Esophagus mucosa (tissue), 1 donor: Measurements from ENCODE around the gene DNAJC8. TPM values are rescaled to one million over a fixed set of nuclear protein-coding genes. Genes with fewer than 3 reads are reported as not detected.
A peak's percentile ranks its signal among the peaks of the same experiment; 100 is the strongest.

Source experiments
- ATAC-seq: fragments of 200-7000 bp; cut with Tn5 transposase; one replicate; pipeline ENCODE4 v1.9.1; 2020
- total RNA-seq: library from RNA; stranded (reverse); gene quantifications from one replicate; pipeline ENCODE4 v1.2.4, GENCODE V29; 2023
- donor health status: DM: yes; HTN: yes; CAD: no.

Gene DNAJC8, protein sequence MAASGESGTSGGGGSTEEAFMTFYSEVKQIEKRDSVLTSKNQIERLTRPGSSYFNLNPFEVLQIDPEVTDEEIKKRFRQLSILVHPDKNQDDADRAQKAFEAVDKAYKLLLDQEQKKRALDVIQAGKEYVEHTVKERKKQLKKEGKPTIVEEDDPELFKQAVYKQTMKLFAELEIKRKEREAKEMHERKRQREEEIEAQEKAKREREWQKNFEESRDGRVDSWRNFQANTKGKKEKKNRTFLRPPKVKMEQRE
- 45.8 TPM for total RNA-seq

DNA sequence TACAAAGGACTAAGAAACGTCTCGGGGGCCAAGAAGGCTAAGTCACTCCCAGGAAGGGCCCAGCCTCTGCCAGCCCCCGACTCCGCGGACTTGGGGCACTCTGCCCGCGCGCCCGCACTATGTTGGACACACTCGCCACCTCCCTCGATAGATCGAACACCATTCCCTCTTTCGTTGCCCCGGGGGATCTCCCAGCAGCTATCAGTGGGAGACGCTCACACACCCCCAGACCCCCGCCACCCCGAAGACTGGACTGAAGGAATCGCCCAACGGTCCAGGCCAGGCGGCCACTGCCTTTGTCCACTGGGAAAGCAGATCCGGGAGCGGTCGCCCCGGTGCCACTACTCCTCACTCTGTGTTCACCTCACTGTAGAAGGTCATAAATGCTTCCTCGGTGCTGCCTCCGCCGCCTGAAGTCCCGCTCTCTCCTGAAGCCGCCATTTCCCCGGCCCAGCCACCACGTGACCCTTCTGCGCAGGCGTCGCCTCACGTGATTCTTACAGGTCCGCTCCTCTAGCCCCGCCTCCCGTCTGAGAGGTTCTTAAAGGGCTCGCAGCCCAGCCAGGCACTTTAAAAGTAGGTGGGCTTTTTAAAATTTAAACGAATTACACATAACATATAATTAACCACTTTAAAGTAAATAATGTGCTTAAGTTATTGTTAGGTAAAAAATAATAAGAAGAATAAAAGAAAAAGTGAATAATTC, at the start of gene DNAJC8:
TSS of gene DNAJC8 (minus strand) at position 472 of the 706 bp plus-strand sequence. CDS start at position 441, 31 bp downstream.
- peak; percentile 76 for ATAC-seq

DNA sequence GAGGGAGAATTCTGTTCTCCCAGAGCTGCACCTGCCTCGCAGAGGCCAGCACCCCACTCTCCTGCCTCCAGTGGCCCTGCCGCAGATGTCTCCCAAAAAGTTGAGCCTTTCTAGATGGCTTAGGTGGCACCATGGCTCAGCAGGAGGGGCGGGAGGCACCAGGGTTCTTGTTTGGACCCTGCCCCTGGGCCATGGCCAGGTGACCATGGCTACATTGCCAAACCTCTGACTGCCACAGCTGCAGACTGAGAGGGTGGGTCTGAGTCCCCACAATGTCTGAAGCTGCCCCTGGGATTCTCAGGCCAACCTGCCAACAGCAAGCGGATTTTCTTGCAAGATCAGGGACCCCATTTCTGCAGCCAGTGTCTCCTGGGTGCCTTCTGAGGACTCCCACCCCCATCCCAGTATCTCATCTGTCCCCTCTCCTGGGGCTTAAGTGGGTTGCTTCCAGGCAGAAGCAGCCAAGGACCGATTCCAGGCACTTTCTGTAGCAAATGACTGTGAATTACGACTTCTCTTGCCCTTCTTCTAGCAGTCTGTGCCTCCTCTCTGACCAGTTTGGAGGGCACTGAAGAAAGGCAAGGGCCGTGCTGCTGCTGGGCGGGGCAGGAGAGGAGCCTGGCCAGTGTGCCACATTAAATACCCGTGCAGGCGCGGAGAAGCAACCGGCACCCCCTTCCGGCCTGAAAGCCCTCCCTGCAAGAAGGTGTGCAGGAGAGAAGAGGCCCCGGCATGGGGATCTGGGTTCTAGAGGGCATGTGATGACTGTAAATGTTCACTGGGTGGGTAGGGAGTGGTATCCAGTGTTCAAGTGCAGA, 49.0 kb upstream of the DNAJC8 start:
- ATAC-seq: no peak

DNA sequence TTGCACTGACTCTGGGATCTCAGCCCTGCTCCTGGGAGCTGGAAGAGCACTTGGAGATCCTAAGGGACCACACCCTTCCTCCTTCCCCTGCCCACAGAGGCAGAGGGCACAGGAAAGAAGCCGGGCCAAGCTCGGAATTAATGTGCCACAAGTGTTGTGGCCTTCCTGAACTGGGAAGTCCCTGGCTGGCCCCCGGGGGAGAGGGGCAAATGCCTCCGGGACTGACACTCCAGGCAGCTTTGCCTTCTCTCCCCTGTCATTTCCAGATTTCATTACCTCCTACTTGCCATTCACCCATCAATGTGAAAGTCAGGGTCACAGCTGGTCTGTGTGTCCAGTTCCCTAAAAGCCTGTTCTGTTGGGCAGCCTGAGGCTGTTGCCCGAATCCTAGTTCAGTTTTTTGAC, 48.1 kb upstream of the DNAJC8 start:
- ATAC-seq: no peak

DNA sequence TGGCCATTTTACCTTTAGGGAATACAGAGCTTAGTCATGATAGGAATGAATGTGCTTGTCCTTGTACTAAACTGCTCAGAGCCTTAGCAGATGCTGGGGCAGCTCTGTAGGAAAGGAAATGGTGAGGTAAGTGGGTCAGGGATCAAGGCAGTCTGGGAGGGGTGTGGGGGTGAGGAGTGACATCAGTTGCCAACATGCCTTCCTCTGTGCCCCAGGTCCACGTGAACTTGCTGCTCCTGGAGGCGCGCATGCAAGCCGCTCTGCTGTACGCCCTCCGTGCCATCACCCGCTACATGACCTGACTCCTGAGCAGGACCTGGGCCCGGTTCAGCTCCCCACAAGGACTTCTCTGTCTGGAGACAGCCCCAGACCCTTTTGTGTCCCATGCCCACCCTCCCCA, 47.7 kb upstream of the DNAJC8 start:
- no peak for ATAC-seq

DNA sequence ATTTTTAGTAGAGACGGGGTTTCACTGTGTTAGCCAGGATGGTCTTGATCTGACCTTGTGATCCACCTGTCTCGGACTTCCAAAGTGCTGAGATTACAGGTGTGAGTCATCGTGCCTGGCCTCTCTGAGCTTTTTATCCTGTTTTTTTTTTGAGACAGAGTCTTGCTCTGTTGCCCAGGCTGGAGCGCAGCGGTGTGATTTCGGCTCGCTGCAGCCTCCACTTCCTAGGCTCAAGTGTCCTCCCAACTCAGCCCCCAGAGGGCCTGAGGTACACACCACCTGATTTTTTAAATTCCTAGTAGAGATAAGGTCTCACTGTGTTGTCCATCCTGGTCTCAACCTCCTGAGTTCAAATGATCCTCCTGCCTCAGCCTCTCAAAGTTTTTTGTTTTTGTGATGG, 46.9 kb upstream of the DNAJC8 start:
- no peak for ATAC-seq

DNA sequence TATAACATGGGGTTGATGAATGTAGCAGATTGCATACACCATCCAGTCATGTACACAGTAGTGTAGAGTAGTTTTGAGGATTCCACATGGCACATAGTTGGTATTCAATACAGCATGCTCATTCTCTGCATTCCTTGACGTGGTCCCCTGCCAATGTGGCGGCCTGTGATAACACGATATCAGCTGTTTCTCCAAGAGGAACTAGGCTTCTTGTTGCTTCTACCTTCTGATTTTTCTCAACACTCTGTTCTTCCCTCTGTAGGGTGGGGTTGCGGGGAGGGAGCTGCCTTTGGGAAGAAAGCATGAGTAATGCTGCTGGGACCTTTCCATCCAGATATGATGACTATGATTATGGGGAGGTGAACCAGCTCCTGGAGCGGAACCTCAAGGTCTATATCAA, 45.9 kb upstream of the DNAJC8 start:
- ATAC-seq: no peak

DNA sequence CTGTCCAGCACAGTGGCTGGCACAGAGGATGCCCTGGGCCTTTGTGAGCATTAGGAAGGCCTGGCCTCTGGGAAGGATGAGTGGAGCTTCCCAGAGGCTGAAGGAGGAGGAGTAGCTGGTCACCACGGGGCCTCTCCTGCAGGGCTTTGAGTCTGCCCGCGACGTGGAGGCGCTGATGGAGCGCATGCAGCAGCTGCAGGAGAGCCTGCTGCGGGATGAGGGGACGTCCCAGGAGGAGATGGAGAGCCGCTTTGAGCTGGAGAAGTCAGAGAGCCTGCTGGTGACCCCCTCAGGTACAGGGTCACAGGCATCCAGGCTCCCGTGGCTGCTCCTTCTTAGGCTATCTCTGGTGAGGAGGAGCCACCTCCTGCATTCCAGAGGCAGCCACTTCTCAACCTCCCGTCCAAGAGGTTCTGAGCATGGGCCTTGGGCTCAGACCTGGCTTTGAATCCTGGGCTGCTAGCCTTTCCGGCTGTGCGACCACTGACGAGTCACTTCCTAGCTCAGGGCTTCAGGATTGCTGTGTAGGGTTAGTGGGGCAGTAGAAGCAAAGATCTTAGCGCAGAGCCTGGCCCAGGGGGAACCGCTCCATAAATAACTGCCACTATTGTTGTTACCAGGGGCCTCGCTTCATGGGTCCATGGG, 40.5 kb upstream of the DNAJC8 start:
- ATAC-seq: peak; percentile 24

DNA sequence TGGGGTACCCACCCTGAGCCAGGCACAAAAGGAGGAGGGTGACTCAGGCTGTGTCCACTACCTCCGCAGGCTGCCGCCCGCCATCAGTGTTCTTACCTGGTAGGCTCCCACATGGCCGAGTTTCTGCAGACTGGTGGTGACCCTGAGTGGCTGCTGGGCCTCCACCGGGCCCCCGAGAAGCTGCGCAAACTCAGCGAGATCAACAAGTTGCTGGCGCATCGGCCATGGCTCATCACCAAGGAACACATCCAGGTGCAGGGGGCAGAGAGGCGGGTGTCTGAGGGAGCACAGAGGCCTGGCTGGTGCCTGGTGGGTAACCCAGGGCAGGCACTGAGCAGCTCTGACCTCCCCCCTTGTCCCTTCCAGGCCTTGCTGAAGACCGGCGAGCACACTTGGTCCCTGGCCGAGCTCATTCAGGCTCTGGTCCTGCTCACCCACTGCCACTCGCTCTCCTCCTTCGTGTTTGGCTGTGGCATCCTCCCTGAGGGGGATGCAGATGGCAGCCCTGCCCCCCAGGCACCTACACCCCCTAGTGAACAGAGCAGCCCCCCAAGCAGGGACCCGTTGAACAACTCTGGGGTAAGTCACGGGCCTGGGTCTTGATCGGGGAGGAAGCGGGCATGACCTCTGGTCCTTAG, 39.5 kb upstream of the DNAJC8 start:
- no peak for ATAC-seq

DNA sequence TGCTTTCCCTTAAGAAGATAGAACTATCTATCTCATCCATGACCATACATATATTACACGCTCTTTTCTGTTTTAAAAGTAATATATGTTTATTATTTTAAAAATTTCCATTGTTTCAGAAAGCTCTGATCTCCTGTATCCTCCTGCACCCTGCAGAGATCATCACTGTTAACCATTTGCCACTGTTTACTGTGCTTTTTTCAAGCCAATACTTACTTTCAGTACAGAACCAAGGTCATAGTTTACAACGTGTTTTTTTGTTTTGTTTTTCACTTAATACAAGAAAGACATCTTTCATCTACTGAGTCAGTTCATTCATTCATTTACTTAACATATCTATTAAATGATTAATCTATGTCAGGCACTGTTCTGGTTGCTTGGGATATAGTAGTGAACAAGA, 36.7 kb upstream of the DNAJC8 start:
- ATAC-seq: no peak

DNA sequence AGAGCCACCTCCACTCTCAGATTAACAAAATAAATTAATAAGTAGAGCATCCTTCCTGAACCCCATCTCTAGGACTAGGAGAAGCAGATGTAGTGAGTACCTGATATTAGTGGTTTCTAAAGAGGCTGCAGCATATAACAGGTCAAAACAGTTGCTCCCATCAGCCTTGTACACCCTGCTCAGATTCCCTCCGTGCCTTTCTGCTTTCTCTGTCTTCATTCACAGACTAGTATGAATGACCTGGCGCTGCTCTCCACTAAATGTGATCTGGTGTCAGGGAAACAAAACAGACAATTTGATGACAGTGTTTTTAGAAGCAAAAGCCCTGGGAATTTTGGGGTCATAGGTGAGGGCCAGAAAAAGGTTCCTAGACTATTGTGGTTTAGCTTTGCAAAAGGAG, 34.8 kb upstream of the DNAJC8 start:
- ATAC-seq: no peak

DNA sequence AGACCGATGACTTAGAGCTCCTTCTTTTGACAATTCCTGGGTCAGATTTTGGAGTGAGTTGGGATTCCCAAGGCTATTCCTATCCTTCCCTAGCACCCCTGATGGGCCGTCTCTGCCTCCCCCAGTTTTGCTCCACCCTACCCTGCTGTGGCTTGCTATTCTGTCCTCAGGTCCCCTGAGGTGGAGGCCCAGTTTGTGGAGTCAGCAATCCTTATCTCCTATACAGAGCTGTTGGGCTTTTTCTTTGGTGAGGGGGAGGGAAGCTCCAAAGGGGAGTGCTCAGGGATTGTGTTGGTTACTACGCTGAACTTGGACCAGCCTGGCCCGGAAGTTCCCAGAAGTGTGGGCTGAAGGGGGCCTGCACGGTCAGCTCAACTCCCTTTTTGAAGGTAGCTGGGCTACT, 34.1 kb upstream of the DNAJC8 start:
- ATAC-seq: no peak

DNA sequence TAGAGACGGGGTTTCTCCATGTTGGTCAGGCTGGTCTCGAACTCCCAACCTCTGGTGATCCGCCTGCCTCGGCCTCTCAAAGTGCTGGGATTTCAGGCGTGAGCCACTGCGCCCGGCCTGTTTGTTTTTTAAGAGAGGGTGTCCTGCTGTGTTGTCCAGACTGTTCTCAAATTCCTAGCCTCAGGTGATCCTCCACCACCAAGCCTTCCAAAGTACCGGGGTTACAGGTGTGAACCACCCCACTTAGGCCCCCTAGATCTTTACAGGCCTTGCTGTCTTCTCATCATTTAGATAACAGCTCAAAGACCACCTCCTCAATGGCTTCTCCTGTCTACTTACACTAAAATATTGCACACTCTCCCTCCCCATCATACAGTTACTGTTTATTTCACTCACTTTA, 32.7 kb upstream of the DNAJC8 start:
- no peak for ATAC-seq

DNA sequence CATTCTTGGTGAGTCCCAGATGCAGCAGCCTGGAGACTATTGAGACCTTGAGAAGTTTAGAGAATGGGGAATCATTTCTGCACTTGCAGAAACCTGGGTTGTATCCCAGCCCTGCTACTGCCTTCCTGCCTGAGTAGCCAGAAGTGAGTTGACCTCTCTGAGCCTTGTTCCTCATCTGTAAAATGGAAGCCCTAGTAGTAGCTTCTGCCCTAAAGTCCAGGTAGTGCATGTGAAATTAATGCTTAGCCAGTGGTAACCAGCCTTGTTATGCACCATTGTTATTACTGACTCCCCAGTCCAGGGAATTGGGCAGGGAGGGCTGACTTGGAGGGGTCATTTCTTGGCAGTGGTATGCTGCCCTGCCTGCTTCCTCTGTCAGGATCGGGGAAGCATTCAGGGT, 32.1 kb upstream of the DNAJC8 start:
- no peak for ATAC-seq

DNA sequence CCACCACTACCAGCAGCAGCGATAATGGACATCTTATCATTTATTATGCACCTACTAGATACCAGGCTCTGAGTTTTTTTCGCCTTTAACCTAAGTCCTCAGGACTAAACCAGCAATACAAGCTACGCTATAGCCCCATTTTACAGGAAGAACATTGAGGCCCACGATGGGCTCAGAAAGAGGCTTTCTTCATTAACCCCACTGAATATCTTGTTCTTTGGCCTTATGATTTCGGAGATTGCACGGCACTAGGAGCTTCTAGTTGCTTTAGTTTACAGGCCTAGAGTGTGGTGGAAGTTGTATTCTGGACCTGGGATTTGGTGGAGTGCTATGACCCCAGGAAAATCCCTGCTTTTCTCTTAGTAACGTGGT, 28.0 kb upstream of the DNAJC8 start:
- no peak for ATAC-seq

DNA sequence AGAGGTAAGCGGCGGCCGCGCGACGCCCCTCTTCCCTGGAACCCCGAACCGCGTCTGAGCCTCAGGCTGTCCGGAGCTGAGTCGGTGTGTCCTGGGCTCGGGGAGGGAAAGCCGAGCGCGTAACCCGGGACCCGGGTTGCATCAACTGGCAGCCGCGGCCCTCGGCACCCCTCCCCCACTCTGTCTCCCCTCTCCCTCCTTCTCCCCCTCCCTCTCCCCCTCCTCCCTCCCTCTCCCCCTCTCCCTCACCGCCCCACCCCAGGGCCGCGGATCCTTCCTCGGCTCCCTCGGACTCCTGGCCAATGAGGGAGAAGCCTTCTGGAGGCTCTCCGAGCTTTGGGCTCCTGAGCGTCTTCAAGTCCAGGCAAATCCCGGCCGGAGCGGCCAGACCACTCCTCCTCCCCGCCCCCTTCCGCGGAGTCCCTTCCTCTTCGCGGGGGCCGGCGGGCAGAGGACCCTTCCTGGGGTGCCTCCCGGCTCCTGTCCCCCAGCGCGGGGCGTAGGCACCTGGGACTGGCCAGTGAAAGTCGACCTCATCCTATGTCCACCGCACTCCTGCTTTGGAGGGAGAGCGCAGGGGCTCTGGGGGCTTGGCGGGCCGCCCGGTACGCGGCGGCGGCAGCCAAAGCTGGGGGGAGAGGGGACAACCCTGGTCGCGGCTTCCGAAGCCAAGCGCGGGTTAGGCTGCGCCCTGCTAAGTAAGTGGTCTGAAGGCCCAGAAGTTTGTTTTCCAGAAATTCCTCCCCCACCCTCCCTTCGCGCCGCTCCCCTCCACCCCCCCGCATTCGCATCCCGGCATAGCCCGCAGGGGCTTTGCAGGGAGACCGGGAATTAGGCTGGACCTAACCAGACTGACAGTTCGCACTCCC, 27.3 kb upstream of the DNAJC8 start:
- peak; percentile 56 for ATAC-seq

DNA sequence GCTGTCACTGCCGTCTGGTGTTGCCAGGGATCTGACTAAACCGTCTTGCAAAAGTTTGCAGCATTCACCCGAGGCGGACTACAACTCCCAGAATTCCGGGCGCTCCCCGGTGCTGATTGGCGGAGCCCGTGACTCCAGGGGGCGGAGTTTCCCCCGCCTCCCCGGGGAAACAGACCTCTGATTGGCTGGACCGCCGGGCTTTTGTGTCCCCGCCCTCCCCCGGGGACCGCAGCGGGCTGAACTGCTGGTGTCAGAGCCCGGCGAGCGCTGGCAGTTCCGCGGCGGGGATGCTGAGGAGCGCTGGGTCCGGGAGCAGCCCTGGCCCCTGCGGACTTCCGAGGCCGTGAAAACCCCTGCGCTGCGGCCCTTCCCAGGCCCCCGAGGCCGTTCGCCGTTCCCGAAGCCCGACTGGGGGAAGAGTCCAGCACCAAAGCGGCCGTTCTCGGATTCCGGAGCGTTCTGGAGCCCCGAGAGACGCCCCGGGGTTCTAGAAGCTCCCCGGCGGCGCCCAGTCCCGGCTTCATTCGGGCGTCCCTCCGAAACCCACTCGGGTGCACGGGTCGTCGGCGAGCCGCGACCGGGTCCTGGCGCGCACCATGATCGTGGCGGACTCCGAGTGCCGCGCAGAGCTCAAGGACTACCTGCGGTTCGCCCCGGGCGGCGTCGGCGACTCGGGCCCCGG, 26.6 kb upstream of the DNAJC8 start, which contains the start of gene SESN2:
TSS of gene SESN2 (plus strand) at position 267 of the 682 bp plus-strand sequence. CDS start at position 597, 330 bp downstream.
- peak; percentile 97 for ATAC-seq

DNA sequence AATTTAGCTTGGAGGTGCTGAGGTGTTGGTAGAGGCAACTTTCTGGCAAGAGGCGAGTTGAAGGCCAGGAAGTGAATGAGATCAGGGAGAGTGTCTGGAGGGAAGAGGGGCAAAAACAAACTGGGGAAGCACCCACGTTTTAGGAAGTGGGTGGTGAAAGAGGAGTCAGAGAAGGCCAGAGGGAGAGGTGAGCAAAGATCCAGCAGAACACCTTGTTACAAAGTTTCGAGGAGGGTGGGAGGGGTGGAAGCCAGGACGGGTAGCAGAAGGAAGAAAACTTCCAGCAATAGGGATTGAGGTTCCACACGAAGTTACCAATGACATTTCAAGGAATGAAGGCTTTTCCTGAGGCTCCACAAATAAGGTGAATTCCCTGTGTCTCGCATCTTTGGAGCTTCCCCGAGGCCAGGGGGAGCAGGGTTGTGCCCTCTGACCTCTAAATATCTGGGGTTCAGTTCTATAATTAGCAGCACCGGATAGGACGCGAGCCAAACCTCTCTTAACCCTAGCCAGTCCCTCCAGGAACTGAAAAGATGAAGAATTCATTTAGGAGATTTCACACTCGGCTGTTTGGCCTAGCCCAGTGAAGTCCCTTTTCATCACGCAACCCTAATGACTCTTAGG, 25.9 kb upstream of the DNAJC8 start:
- no peak for ATAC-seq

DNA sequence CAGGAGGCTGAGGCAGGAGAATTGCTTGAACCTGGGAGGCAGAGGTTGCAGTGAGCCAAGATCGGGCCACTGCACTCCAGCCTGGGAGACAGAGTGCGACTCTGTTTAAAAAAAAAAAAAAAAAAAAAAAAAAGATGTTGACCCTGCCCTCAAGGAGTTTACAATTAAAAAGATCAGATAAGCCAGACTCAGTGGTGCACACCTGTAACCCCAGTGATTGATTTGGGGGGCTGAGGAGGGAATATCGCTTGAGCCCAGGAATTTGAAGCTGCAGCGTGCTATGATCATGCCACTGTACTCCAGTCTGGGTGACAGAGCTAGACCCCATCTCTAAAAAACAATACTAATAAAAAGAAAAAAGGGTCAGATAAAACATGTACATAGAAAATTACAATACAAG, 24.9 kb upstream of the DNAJC8 start:
- ATAC-seq: no peak

DNA sequence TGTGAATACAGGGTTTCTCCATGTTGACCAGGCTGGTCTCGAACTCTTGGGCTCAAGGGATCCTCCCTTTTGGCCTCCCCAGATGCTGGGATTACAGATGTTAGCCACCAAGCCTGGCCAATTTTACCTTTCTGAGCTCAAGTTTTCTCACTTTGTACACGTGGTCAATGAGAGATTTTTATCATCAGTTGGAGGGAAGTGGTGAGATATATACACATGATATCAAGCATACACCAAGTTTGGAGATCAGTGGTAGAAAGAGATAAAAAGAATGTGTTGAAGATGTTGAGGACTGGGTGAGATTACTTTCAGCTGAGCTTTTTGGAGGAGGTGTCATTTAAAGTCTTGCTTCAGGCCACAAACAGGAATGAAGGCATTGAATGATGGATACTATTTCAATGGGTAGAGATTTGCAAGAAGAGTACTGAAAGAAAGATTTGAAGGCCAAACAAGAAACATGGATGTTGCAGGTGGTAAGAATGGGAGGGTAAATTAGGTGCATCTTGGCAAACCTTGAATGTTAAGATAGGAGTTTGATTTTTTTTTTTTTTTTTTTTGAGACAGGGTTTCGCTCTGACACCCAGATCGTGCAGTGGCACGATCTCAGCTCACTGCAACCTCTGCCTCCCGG, 23.5 kb upstream of the DNAJC8 start:
- no peak for ATAC-seq

DNA sequence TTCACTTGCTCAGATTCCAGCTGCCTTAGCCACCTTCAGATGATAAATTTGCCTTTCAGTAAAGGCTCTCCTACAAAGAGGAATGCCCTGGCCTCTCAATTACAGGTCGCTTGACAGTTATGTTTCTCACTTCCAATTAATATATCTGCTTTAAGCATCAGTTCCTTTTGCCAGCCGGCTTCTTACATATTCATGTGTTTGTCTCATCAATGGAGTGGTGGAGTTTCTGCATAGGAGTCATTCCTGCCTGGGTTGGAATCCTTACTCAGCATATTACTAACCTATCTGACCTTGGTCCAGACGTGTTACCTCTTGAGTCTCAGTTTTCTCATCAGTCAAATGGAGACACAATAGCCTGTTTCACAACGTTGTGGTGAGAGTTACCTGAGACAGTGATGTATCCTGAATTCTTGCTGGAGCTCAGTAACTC, 17.1 kb upstream of the DNAJC8 start:
- ATAC-seq: peak; percentile 7
